NCI-H2081 treated with DMSO at 0.1 percent for 48 hours (cell line): ENCODE results near the gene RPL35.

Source experiments
- DNase-seq: peaks from one replicate; lab custom pipeline; 2025; lab: John Stamatoyannopoulos, UW

RPL35 gene

DNA sequence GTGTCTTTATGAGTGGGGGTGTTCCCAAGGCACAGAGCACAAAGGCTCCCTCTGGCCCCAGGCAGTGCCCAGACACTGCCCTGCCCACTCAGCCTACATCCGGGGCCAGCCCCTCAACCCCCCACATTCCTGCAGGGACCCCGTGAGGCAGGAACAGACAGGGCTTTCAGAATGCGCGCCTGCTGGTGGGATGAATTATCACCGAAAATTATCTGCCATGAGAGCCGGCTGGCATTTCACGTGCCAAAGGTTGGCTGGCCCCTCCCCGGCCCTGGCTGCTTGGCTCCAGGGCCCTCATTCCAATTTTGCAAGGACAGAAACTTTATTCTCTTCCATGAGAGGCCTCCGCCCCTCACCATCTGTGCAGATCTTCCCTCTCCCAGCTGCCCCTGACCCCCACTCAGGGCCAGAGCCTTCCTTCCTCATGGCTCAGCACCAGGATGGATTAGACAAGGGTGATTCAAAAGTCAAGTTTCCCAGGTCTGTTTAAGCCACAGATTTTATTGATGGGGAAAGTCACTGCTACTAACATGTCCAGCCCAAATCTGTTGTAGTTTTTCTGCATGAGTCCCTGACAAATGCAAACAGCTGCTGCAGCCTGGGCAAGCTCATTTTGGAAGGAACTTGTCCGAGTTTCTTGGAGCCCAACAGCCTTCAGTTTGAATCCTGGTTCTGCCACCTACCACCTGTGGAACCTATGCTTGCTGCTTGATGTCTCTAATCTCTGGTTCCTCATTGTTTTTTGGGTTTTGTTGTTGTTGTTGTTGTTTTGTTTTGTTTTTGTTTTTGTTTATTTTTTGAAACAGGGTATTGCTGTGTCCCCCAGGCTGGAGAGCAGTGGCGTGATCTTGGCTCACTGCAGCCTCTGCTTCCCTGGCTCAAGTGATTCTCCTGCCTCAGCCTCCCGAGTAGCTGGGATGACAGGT, 40.8 kb downstream of the RPL35 start:
- no peak for DNase-seq

DNA sequence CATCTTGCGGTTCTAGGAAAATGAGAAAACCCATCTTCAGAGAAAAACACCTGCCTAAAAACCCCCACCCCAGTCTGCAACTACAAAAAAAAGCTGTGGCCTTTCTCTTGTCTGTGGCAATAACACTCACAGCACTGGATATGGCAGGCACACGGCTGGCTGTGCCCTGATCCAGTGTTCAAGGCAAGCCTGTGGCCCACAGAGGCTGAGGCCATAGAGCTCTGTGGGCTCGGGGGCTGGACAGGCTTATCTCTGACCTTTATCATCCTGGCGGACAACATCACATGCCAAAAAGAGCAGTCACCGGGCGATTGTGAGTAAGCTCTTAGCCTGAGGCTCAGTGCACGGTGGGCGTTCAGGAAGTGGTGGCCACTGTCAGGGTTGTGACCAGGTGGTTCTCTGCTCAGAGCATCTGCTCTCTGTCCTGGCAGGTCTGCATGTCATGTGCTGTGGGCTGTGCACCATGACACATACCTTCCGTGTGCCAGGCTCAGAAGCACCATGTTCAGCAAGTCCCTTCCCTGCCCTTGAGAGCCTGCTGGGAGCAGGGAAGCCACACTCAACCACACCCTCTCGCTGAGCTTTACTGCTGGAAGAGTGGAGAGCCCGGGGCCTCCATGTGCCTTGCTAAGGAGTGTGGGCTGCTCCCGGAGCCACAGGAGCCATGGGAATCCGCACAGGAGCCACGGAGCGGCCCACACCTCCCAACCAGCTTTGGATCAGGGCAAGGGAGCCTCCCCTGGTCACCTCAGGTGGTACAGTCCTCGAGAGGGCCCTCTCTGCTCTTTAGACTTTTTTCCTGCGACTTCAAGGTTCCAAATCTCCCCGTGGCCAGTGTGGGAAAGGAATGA, 43.1 kb downstream of the RPL35 start:
- DNase-seq, result no peak

DNA sequence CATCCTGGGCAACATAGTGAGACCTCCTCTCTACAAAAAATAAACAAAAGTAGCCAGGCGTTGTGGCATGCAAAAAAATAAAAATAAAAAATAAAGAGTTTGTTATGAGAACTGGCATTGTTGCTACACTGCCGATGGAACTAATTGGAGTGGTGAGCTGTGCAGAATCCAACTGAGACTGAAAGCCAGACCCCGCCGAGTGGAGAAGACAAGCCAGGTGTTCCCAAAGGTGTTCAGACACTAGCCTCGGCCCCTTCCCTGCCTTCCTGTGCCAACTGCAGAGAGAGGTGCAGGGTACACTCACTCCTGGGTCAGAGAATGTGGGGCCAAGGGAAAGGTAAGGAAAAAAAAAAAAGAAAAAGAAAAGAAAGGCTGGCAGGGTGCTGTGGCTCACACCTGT, 46.2 kb downstream of the RPL35 start:
- DNase-seq, result no peak

DNA sequence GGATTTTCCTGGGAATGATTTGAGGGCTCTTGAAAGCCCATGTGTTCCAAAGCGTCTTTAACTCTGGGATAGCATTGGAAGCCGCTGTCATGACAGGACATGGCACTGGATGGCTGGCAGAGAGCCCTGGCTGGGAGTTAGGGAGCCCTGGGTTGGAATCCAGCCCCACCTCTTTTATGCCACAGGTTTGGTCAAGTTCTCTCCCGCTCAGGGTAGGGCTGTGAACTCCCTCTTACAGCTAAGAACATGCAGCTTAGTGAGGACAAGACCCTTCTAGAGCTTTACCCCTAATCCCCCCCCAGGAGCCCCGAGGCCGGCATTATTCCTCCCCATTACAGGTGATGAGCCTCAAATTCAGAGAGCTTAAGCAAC, 47.6 kb downstream of the RPL35 start:
- DNase-seq, result no peak

DNA sequence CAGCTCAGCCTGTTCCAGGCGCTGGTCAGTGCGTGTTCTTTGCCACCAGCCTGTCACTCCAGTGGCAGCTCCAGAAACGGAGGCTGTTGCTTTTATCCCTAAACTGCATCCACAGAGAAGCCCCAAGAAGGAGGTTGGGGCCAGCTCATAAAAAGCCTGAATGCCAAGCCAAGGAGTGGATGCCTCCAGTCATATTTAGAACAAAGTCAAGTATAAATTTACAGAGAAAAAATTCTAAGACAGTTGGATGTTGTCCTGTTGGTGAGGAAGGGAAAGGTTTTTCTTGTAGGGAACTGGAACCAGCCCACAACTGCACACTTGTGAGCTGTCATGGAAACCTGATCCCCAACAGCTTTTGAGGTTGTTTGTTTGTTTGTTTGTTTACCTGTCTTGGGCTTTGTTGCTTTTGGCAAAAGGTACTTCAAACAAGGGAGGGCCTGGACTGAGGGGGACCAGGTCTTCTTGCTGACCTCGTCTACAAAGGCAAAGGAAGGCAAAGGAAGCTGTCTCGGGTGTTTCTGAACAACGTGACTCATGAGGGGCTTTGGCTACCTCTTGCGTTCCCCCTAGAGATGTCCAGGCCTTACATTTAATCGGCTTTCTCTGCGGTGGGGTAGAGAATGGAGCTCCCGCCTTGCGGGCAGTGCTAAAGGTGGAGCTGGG, 48.1 kb downstream of the RPL35 start:
- DNase-seq, result no peak

DNA sequence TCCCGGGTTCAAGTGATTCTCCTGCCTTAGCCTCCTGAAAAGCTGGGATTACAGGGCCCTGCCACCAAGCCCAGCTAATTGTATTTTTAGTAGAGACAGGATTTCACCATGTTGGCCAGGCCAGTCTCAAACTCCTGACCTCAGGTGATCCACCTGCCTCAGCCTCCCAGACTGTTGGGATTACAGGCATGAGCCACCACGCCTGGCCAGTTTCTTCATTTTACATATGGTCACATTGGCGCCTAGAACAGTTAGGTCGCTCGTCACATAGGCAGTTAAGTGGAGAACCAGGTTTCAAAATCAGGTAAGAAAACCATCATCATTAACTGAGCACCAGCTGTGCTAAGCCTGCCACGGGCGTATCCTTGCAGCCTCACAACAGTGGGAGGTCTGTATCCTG, 48.7 kb downstream of the RPL35 start:
- no peak for DNase-seq

DNA sequence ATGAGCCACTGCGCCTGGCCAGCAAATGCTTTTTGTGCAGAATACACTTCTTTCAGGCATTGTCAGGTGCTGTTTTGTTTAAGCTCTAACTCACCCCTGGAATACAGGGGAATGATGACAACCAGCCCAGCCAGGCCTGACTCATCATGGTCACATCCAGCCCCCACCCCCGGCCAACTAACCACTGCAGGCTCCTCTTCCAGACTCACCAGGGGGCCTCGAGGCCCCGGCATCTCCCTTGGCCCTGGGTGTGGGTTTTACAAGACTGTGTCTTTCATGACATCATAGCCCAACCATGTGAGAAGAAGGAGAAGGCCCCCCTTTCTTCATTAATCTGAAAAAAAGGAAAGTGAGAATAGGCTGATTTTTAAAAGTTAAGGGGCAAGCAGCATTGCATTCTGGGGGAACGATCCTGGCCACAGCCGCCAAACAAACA, 49.3 kb downstream of the RPL35 start:
- DNase-seq, result no peak

DNA sequence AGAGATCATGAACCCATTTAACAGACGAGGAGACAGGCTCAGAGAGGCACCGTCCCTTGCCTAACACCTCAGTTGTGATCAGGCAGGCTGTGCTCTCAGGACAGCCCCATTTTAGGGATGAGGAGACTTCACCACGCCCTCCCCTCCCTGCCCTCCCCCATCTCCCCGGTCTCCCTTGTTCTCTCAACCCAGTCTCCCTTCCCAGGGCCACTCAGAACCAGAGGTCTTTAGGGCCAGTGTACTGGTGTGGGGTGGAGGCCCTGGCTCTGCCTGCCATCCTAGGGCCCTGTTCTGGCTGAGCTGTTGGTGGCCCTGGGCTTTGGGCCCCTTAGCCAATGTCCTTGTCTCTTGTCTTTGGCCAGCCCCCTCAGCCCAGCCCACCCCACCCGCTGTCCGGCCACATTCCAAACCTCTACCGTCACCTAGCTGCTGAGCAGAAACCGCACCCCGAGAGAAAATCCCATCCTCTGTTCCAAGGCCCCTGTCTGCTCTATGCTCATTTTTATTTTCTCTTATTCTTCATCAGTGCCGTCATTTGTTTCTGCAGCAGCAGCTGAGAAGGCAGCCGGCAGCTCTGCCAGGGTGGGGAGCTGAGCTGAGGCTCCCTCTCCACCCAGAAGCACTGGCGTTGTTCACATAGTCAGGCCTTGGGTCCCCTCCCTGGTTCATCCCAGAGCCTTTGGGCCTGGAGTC, 50.9 kb downstream of the RPL35 start:
- DNase-seq, result no peak

DNA sequence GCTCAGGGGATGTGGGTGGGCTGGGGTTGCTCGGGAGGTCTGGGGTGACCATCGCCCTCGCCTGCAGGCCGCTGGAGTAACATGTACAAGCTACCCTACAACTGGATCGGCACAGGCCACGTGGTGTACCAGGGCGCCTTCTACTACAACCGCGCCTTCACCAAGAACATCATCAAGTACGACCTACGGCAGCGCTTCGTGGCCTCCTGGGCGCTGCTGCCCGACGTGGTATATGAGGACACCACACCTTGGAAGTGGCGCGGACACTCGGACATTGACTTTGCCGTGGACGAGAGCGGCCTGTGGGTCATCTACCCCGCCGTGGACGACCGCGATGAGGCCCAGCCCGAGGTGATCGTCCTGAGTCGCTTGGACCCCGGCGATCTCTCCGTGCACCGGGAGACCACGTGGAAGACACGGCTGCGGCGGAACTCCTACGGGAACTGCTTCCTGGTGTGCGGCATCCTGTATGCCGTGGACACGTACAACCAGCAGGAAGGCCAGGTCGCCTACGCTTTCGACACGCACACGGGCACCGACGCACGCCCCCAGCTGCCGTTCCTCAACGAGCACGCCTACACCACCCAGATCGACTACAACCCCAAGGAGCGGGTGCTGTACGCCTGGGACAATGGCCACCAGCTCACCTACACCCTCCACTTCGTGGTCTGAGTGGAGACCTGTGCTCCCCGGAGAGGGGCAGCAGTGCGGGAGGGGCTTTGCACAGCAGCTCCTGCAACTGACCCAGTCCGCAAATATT, 51.8 kb downstream of the RPL35 start:
- no peak for DNase-seq

DNA sequence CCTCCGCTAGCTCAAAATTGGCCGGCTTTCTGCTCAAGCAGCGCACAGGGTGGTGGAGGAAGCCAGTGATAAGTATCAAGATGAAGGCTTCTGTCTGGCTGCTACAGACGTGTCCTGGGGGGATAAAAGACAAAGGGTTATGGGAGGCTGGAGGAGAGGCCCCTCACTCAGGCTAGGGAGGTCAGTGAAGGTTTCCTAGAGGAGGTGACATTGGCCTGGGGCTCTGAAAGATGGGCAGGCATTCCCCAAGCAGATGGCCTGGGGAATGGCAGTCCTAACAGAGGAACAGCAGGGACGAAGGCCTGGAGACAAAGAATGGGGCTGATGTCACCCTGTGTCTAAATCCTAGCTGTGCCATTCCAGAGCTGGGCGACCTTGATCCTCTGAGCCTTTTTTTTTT, 52.5 kb downstream of the RPL35 start:
- DNase-seq, result no peak

DNA sequence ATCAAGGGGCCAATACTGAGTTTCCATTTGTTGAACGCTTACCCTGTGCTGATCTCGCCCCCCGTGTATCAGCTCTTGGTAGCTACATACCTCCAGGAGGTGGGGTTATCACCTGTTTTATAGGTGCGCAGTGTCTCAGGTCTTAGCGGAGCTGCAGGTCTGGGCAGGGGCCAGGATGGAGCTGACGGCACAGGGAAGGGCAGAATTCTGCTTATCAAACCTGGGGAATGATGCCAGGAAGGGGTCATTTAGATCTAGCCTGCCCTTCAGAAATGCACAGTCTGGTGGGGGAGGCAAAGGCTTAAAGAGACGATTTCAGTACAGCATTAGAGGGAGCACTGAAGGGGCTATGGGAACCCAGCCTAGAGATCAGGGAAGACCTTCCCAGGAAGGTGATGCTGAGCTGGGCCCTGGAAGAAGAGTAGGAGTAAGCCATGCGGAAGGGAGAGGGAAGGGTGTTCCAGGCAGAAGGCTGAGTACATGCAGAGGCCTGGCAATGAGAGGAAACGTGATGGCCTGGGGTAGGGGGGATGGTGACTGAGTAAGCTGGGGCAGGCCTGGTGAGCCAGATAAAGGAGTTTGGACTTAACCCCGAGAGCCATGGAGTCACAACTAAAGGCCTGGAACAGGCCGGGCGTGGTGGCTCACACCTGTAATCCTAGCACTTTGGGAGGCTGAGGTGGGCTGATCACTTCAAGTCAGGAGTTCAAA, 53.4 kb downstream of the RPL35 start:
- no peak for DNase-seq
